HG03064 (cell line): Measurements from ENCODE around the gene UNC5A.

Experiments used
- ATAC-seq: cut with Tn5 transposase; IDR thresholded peaks from one replicate; pipeline ENCODE4 v1.9.1; 2021; ENCODE audit warnings: low read depth; ENCODE audit not compliant: unreplicated experiment

The UNC5A gene

DNA sequence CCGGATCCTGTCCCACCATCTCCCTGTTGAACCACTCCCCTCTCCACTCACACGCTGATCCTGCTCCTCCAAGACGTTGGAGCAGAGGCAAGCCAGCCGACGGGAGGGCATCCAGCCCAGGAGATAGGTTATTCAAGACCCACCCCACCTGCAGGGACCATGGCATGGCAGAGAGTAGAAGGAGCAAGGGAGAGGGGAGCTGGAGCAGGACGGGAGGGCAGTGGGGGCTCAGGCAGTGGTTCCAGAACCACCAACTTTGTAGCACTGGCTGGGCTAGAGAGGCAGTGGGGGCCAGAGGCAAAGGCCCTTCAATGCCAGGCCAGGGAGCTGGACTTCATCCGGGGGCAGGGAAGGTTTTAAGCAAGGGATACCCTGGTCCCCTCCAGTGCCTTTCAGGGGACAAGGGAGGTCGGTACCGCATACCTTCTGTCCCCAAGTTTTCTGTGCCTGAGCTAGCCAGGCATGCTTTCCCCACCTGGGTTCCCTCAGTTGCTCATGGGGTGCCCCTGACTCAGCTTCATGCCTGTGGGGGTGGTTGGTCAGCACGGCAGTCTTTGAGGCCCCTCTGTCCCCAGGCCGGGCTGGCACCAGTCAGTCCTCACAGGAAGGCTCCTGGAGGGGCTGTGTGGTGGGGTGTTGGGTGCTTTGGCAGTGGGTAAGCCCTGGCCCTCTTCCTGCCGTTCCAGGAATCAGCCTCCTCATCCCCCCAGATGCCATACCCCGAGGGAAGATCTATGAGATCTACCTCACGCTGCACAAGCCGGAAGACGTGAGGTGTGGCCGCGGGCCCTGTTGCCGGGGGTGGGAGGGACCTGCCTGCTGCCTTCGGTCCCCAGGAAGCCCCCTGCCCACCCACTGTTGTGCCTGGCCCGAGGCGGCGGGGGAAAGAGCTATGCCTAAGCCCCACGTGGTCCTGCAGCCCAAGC, 66.4 kb downstream of the UNC5A start:
- no peak for ATAC-seq

DNA sequence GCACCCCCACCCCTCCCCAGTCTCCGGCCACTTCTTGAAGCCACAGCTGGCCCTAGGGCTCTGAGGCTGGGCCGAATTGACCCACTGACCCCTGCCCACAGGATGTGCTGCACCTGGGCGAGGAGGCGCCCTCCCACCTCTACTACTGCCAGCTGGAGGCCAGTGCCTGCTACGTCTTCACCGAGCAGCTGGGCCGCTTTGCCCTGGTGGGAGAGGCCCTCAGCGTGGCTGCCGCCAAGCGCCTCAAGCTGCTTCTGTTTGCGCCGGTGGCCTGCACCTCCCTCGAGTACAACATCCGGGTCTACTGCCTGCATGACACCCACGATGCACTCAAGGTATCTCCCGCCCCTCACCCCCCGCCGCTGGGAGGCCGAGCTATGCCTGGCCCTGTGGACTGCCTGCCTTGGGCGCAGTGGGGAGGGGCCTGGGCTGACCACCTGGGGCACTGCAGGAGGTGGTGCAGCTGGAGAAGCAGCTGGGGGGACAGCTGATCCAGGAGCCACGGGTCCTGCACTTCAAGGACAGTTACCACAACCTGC, 67.5 kb downstream of the UNC5A start:
- no peak for ATAC-seq

GRCh38 chr5:176878463-176878862, 68.1 kb downstream of the UNC5A start:
- no peak for ATAC-seq

DNA sequence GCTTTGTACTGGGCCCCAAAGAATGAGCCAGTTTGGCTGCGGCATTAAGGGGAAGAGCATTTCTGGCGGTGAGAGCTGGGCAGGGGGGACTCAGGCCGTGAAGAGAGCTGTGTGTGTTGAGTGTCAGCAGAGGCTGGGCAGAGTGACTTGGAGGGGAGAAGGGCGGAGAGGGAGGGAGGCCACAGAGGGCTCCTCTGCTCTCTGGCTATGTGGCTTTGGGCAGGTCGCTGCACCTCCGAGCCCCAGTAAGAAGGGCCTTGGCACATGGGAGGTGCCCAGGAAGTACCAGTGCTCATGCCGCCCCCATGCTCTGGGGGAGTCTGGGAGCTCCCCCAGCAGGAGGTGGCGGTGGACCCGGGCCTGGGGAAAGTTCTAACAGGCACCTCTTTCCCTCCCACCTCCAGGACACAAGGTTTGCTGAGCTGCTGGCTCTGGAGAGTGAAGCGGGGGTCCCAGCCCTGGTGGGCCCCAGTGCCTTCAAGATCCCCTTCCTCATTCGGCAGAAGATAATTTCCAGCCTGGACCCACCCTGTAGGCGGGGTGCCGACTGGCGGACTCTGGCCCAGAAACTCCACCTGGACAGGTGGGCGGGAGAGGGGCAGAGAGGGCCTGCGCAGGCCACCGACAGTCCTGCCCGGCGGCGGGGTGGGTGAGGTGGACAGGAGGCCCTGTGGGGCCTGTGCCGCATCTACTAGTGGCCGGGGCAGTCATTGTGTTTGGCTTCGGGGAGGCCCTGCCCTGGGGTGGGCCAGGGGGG, 68.7 kb downstream of the UNC5A start:
- no peak for ATAC-seq

DNA sequence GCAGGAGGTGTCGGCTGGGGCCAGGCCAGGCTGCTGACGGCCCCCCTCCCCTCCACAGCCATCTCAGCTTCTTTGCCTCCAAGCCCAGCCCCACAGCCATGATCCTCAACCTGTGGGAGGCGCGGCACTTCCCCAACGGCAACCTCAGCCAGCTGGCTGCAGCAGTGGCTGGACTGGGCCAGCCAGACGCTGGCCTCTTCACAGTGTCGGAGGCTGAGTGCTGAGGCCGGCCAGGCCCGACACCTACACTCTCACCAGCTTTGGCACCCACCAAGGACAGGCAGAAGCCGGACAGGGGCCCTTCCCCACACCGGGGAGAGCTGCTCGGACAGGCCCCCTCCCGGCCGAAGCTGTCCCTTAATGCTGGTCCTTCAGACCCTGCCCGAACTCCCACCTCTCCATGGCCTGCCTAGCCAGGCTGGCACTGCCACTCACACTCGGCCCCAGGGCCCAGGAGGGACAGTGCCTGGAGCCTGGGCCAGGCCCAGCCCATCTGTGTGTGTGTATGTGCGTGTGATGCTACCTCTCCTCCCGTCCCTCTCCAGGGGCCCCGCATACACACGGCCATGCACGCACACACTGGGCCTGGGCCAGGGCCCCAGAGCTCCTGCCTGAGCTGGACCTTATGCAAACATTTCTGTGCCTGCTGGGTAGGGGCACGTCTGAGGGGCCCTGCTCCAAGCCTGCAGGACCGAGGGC, 69.5 kb downstream of the UNC5A start:
- ATAC-seq = no peak

- no peak for ATAC-seq
Observed at GRCh38 chr5:176880366-176881020, 70.1 kb downstream of the UNC5A start.

DNA sequence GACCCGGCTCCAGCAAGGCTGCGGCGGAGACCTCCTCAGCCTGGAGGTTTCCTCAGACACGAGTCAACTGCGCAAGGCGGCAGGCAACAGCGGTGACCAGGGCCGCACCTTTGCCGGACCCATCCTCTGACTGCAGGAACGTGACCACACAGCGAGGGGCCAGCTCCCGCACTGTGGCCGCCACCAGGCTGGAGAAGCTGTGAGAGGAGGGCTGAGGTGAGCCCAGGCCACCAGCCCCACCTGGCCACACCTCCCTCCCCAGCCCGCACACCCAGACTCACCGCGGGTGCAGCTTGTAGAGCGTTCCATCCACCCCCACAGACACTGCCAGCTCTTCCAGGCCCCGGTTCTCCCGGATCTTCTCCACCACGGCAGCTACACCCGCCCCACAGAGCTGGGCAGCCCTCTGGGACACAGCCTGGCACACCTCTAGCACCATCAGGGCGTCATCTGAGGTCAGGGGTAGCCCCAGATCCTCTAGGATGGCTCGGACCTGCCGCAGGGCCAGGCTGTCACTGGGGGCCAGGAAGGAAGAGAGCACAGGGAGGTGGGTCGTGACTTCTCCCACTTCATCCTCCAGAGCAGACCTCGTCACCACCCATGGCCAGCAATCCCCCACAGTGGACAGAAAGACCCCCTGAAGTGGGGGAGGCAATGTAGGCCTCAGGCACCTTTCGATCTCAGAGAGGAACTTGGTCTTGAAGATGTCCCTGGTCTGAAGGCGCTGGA, 70.8 kb downstream of the UNC5A start:
- ATAC-seq = no peak

GRCh38 chr5:176881816-176882566, 71.6 kb downstream of the UNC5A start:
- no peak for ATAC-seq

GRCh38 chr5:176882567-176882903, 72.2 kb downstream of the UNC5A start:
- no peak for ATAC-seq

DNA sequence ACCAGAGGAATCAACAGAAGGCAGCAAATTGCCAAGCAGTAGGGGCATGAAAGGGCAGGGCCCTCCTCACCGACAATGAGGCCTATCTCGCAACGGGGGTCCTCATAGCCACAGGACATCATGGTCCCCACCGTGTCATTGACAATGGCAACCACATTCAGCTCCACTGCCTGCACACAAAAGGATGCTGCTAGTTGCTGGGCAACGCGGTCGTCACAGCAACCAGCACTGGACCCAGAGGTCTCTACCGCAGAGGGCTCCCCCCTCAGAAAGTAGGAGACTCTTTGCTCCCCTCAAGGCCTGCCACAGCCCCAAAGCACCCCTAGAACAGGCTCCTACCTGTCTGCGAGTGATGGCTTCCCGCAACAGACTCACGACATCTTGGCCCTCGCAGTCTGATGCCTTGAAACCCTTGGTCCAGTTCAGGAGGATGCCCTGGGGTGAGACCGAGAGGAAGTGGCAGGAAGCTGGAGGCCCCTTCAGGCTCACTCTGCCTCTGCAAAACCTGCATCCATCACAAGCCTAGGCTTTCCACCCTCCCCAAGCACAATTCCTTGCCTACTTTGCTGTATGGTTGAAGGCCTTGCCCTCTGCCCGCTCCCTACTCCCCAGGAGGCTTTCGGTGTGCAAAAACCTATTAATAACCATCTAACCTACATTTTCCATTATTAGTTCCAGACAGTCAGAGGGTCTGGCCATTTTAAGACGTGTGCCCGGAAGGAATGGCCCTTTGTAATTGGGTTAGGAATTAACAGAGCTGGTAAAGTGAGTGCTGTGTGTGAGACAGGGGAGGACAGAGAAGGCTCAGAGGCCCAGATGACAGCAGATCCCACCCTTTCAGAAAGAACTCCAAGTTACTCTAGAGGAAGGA, 73.6 kb downstream of the UNC5A start:
- no peak for ATAC-seq

- ATAC-seq = no peak
Observed at GRCh38 chr5:176884571-176884890, 74.2 kb downstream of the UNC5A start.

DNA sequence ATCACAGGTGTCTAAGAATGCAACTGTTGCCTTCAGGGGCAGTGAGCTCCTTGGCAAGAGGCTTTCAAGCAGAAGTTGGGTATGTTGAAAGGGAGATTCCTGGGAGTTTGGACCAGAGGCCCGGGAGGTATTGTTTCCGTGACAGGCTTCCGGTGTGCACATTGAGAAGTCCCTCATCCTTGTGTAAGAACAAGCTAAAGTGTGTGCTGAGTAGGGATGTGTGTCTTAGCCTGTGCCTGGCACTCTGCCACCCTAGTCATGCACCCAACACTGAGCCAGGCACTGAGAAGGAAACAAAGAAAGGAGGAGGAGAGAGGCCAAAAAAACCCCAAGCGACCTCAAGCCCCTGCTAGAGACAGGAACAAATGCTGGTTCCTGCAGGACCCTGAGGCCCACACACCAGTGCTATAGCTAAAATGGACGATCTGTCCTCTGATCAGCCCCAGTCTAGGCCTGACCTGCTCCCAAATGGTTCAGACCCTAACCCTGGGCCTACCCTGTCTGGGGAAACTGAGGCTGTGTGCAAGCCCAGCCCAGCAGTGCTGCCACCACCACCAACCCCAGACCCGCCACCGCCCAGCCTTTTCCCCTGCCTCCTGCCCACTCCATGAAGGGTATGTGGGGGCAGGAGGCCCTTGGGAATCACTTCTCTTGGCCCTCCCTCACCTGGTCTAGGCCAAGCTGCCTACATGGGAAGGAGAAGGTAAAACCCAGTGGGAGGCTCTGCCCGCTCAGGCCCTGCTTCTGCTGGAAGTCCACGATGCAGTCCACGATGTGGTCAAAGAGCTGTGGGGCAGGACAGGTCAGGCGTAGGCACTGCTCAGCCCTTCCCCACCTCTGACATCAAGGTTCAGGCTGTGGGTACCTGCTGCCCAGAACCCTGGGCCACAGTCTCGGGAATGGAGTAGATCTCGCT, 76.2 kb downstream of the UNC5A start:
- ATAC-seq = no peak

- no peak for ATAC-seq
Observed at GRCh38 chr5:176887252-176887849, 77.0 kb downstream of the UNC5A start.

DNA sequence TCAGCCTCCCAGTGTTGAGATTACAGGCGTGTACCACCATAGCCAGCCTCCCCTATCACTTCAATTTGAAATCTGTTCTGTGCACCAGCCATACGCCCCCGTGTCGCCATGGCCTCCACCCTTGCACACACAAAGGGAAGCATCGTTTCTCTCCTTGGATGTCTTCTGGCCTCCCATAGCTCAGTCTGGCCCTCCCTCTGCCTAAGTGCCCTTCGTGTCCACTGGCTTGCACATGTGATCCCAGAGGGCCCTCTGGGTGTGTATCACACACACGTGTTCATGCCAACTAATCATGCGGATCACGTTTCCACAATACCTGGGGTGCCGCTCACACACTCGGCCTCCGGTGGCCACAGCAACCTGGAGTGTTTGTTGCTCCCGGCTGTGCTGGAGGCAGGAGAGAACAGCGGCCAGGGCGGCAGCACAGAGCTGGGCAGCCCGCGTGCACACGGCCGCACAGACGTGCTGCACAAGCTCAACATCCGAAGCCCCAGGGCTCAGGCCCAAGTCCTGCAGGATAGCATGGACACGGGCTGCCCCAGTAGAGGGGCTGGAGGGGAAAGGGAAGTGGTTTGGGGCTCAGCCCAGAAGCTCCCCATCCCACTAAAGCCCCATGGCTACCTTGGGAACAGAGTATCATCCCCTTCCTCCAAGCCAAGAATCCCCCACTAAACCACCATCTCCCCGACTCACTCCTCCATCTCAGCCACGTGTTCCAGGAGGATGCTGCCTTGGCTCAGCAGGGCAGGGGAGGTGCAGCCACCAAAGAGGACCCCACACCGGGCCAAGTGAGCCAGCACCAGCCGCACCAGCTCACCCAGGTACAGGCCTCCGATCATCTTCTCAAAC, 77.9 kb downstream of the UNC5A start:
- no peak for ATAC-seq

- no peak for ATAC-seq
Observed at GRCh38 chr5:176888865-176889165, 78.5 kb downstream of the UNC5A start.
